ENCODE data around the gene STT3B. TPM values are rescaled to one million over a fixed set of nuclear protein-coding genes. Genes with fewer than 3 reads are reported as not detected.

Gene STT3B
- total and polyA plus RNA-seq, 2 of the 13 experiments (the other 11 are each of a cell fraction or from before 2014, with no cell fraction given) = 85.0 to 205 TPM

DNA sequence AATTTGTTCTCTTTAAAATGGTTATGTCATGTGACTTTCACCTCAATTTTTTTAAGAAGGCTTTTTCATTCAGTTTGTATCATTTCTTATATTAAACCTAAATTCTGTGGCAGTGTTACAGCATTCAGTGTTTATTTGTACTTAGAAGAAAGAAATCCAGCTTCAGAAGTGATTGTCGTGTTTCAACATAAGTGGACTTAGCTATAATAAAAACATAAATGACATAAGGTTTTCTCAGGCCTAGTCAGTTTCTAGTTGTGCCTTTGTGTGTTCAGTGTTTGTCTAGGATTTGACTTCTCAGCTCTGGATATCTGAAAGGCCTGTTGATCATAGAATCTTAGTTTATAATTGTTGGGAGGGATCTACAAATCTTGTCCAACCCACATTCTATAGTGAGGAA, 80.5 kb downstream of the STT3B start:
- intact Hi-C loops (cut with micrococcal nuclease; ENCODE audit: unreplicated experiment) = no loop called here
- H3K4me1 ChIP-seq (ENCODE audit: insufficient read depth, low read length) = no peaks in the 10 kb centered on the region
- WGBS (ENCODE audit: low lambda C conversion rate) = 97% methylated on average over 1 of the region's 1 CpG

More for the DNA sequence above, 80.5 kb downstream of the STT3B start:
- Histone ChIP-seq H3K9me3 (ENCODE audit: low read length) (no peaks in the 10 kb centered on the region), H4K20me1 (ENCODE audit: insufficient read depth, low read length) (0 out of 2 replicates have a peak, but pooled peaks cover 3% of the 10 kb centered on the region), H3K27me3 (ENCODE audit: control insufficient read depth in 1 of 2, insufficient read depth in 2 of 2, low read length in 2 of 2) (no peaks in the 10 kb centered on the region), H3K4me2 (ENCODE audit: low read depth, low read length) (no peak overlapping the region), H3K79me2 (ENCODE audit: insufficient read depth, low read length) (peaks cover 5% of the 10 kb centered on the region), H2AFZ (ENCODE audit: low read length) (no peak overlapping the region), H3K36me3 (replicated peaks in 1 of 2; ENCODE audit: control insufficient read depth in 1 of 2, insufficient read depth in 2 of 2, low read length in 2 of 2) (no peaks in the 10 kb centered on the region; a peak in 3 of 5 replicates), H3K9ac (ENCODE audit: insufficient read depth, low read depth, low read length) (no peak overlapping the region), H3K27ac (ENCODE audit: extremely low read length, insufficient read depth, low read length) (no peak overlapping the region), H3K4me3 (replicated peaks in 1 of 3; ENCODE audit: insufficient read depth in 1 of 3, low read depth in 2 of 3, low read length in 3 of 3) (no peak overlapping the region)
- ChIA-PET CTCF (ENCODE audit: low intra/inter-chr PET ratio, low total read pairs) (no interaction called here), POLR2A (no interaction called here)
- DNase-seq (ENCODE audit: low spot score) = no peak
- no TSS peak for BruUV-seq (replicated peaks)
- TF ChIP-seq TSC22D2 (CRISPR knock-in tag; IDR thresholded peaks at IDR 0.05; ENCODE audit: borderline replicate concordance) = no peak
- TF ChIP-seq, protein P1, sequence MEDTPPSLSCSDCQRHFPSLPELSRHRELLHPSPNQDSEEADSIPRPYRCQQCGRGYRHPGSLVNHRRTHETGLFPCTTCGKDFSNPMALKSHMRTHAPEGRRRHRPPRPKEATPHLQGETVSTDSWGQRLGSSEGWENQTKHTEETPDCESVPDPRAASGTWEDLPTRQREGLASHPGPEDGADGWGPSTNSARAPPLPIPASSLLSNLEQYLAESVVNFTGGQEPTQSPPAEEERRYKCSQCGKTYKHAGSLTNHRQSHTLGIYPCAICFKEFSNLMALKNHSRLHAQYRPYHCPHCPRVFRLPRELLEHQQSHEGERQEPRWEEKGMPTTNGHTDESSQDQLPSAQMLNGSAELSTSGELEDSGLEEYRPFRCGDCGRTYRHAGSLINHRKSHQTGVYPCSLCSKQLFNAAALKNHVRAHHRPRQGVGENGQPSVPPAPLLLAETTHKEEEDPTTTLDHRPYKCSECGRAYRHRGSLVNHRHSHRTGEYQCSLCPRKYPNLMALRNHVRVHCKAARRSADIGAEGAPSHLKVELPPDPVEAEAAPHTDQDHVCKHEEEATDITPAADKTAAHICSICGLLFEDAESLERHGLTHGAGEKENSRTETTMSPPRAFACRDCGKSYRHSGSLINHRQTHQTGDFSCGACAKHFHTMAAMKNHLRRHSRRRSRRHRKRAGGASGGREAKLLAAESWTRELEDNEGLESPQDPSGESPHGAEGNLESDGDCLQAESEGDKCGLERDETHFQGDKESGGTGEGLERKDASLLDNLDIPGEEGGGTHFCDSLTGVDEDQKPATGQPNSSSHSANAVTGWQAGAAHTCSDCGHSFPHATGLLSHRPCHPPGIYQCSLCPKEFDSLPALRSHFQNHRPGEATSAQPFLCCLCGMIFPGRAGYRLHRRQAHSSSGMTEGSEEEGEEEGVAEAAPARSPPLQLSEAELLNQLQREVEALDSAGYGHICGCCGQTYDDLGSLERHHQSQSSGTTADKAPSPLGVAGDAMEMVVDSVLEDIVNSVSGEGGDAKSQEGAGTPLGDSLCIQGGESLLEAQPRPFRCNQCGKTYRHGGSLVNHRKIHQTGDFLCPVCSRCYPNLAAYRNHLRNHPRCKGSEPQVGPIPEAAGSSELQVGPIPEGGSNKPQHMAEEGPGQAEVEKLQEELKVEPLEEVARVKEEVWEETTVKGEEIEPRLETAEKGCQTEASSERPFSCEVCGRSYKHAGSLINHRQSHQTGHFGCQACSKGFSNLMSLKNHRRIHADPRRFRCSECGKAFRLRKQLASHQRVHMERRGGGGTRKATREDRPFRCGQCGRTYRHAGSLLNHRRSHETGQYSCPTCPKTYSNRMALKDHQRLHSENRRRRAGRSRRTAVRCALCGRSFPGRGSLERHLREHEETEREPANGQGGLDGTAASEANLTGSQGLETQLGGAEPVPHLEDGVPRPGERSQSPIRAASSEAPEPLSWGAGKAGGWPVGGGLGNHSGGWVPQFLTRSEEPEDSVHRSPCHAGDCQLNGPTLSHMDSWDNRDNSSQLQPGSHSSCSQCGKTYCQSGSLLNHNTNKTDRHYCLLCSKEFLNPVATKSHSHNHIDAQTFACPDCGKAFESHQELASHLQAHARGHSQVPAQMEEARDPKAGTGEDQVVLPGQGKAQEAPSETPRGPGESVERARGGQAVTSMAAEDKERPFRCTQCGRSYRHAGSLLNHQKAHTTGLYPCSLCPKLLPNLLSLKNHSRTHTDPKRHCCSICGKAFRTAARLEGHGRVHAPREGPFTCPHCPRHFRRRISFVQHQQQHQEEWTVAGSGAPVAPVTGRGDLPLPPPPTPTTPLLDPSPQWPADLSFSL (CRISPR knock-in tag; IDR thresholded peaks at IDR 0.05) = no peak
- no peak for TF ChIP-seq HNRNPUL1 (IDR thresholded peaks at IDR 0.05; ENCODE audit: low read depth, low read length)
- no peak for TF ChIP-seq ZNF207 (IDR thresholded peaks at IDR 0.05; ENCODE audit: borderline replicate concordance)
- TF ChIP-seq ZSCAN22 (CRISPR knock-in tag; IDR thresholded peaks at IDR 0.05) = no peak
- TF ChIP-seq ZSCAN21 (CRISPR knock-in tag; IDR thresholded peaks at IDR 0.05; ENCODE audit: borderline replicate concordance) = no peak
- TF ChIP-seq REXO4 (CRISPR knock-in tag; IDR thresholded peaks at IDR 0.05; ENCODE audit: borderline replicate concordance) = no peak
- no peak for TF ChIP-seq ZFP36L2 (CRISPR knock-in tag; IDR thresholded peaks at IDR 0.05)
- no peak for TF ChIP-seq SIN3B (IDR thresholded peaks at IDR 0.05; ENCODE audit: low read length)
- no peak for TF ChIP-seq ZNF530 (CRISPR knock-in tag; IDR thresholded peaks at IDR 0.05; ENCODE audit: low read depth)
- TF ChIP-seq NCOA5 (CRISPR knock-in tag; IDR thresholded peaks at IDR 0.05) = no peak
- TF ChIP-seq FOXO1 (CRISPR knock-in tag; IDR thresholded peaks at IDR 0.05) = no peak
- no peak for TF ChIP-seq TAF1 (CRISPR knock-in tag; IDR thresholded peaks at IDR 0.05)
- TF ChIP-seq SOX6 (IDR thresholded peaks at IDR 0.05) = no peak
- TF ChIP-seq SOX6 (CRISPR knock-in tag; IDR thresholded peaks at IDR 0.05) = no peak
- no peak for TF ChIP-seq REPIN1 (CRISPR knock-in tag; IDR thresholded peaks at IDR 0.05; ENCODE audit: borderline replicate concordance, low read depth)
- no peak for TF ChIP-seq HOXD1 (CRISPR knock-in tag; IDR thresholded peaks at IDR 0.05)
- TF ChIP-seq WIZ (CRISPR knock-in tag; IDR thresholded peaks at IDR 0.05) = no peak
- TF ChIP-seq KLF13 (CRISPR knock-in tag; IDR thresholded peaks at IDR 0.05) = no peak
- TF ChIP-seq BORCS8-MEF2B (CRISPR knock-in tag; IDR thresholded peaks at IDR 0.05) = no peak
- ATAC-seq = no peak
- no peak for FAIRE-seq
- in situ Hi-C loops (cut with HindIII; ENCODE audit: extremely low pct_ligation_motif_present, low pct_unique_long_range_greater_than_20kb) = no loop called here
